Activated CD8-positive, alpha-beta memory T cell treated with anti-CD3 and anti-CD28 coated beads, Interleukin-2, amount 10 ng/mL, durations not matched to agents 7 days and 5 days (primary cell): Measurements from ENCODE around the gene TMIE. TPM values are rescaled to one million over a fixed set of nuclear protein-coding genes. Genes with fewer than 3 reads are reported as not detected.

ENCODE experiments used
- ATAC-seq: fragments of 150-1000 bp; cut with Tn5 transposase; one replicate; pipeline ENCODE4 v1.10.0; 2021; ENCODE audit warnings: moderate library complexity
- CTCF ChIA-PET: fragments of 350-600 bp; sonication (Branson Sonifier 250); formaldehyde crosslinking; loops from one replicate; lab custom pipeline; 2021; ENCODE audit warnings: antibody characterized with exemption; lab: Charles Lee
- DNase-seq: peaks from one replicate; pipeline ENCODE4 v3.0.0-alpha.2; 2020
- H3K27ac Mint-ChIP-seq: one replicate; pipeline ENCODE4 v1.8.0; 2021; ENCODE audit warnings: mild to moderate bottlenecking, mixed read lengths
- H3K27me3 Mint-ChIP-seq: one replicate; pipeline ENCODE4 v1.8.0; 2021; ENCODE audit warnings: mixed read lengths
- H3K36me3 Mint-ChIP-seq: one replicate; pipeline ENCODE4 v1.8.0; 2021; ENCODE audit warnings: mild to moderate bottlenecking, mixed read lengths
- H3K4me1 Mint-ChIP-seq: one replicate; pipeline ENCODE4 v1.8.0; 2021; ENCODE audit warnings: mixed read lengths
- H3K4me3 Mint-ChIP-seq: one replicate; pipeline ENCODE4 v1.8.0; 2021; ENCODE audit warnings: mild to moderate bottlenecking, moderate library complexity, mixed read lengths
- H3K9me3 Mint-ChIP-seq: one replicate; pipeline ENCODE4 v1.8.0; 2022; ENCODE audit warnings: low read depth, mixed read lengths
- total RNA-seq, 2 experiments: library from RNA; stranded (reverse); gene quantifications; one replicate each; pipeline ENCODE4 v1.2.3, GENCODE V29; 2021

The TMIE gene
- total RNA-seq, 2 experiments from 2014 or later: not detected

DNA sequence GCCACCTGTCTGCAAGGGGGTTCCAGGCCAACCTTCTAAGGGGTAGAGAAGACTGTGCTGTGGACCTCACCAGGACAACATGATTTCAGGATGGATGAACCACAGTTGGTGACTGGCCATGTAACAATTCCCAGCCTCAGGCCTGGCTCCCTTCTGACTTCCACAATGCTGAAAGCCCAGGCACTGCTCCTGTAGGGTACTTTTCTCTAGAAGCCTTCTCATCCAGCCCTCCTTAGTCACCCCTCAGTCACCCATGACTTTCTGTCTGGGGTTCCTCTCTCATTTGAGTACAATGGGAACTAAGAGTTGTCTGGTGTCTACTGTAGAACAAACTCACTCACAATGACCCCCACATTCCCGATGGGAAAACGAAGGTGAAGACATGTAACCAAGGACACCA lies 16.3 kb upstream of the TMIE start:
- DNase-seq: no peak
- H3K27ac Mint-ChIP-seq: no peak overlapping the region
- ATAC-seq: no peak
- peaks cover 2% of the 10 kb centered on the region for H3K27me3 Mint-ChIP-seq
- H3K36me3 Mint-ChIP-seq: no peaks in the 10 kb centered on the region
- H3K4me1 Mint-ChIP-seq: no peaks in the 10 kb centered on the region
- no peaks in the 10 kb centered on the region for H3K9me3 Mint-ChIP-seq
- CTCF ChIA-PET: interaction anchor here (1.2 kb wide), 1 partner anchor 13 kb away, joined by 3 read pairs; no protein-coding TSS in a partner anchor
- H3K4me3 Mint-ChIP-seq: no peak overlapping the region

DNA sequence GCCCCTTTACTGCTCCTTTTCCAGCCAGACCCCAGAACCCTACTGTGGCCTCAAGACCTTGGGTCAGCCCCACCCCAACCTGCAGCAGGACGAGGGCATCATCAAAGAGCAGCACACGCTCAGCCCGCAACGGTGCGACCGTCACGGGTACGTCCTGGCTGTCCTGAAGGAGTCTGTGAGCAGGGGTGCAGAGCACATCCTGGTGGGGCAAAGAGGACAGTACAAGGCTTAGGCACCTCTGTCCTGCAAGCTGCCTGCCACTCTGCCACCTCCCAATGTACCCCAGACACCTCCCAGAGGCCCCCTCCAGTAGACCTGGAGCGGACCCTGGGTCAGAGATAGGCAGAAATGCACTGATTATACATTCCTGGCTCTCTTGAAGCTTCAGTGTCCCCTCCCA lies 15.7 kb upstream of the TMIE start:
- Mint-ChIP-seq H3K36me3 (no peaks in the 10 kb centered on the region), H3K9me3 (no peaks in the 10 kb centered on the region), H3K27me3 (peaks cover 4% of the 10 kb centered on the region), H3K27ac (no peak overlapping the region), H3K4me1 (no peaks in the 10 kb centered on the region), H3K4me3 (no peak overlapping the region)
- ATAC-seq: no peak
- DNase-seq: no peak
- CTCF ChIA-PET: no interaction called here

DNA sequence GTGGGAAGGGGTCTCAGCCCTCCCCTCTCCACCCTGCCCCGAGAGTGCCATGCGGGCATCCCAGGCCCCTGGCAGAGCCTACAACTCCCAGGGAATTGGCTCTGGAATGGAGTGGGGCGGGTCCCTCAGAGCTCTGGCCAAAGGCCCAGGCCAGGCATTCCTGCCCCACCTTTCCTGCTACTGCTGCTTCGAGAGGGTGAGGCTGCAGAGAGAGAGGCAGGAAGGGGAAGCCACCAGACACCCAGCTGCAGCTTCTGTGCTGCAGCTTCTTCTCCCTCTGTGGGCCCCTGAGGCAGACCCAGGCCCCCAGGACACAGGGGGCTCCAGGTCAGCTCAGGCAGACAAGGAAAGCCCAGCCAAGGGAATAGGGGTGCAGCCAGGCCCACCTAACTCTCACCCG lies 10.4 kb upstream of the TMIE start:
- H3K4me3 Mint-ChIP-seq: no peak overlapping the region
- H3K36me3 Mint-ChIP-seq: no peaks in the 10 kb centered on the region
- no peaks in the 10 kb centered on the region for H3K9me3 Mint-ChIP-seq
- H3K27me3 Mint-ChIP-seq: peaks cover 18% of the 10 kb centered on the region
- no peak overlapping the region for H3K27ac Mint-ChIP-seq
- CTCF ChIA-PET: interaction anchor here (0.6 to 0.8 kb wide), 2 partner anchors 202 to 649 kb away, joined by 3 read pairs; no protein-coding TSS in a partner anchor
- DNase-seq (no peak), ATAC-seq (no peak)
- peaks cover 16% of the 10 kb centered on the region for H3K4me1 Mint-ChIP-seq

DNA sequence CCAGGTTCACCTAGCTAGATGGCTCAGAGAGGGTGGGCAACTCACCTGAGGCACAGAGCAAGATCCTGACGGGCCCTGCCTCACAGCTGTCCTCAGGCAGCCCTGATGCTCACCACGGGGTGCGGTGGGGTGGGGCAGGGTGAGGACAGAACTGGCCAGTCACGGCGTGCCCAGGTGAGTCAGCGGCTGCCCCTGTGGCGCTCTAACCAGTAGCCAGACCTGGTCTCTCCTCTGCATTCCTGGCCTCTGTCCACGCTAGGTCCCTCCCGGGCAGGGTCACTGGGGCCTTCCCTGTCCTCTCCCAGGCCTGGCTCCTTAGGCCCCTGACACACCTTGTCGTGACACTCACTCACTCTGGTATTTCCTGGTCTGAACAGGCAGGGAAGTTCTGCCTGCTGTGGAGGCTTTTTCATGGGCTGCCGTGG lies 8.6 kb upstream of the TMIE start:
- DNase-seq (no peak), ATAC-seq (no peak)
- H3K4me3 Mint-ChIP-seq: peak overlapping the region; percentile 65
- no peak overlapping the region for H3K27ac Mint-ChIP-seq
- no peaks in the 10 kb centered on the region for H3K36me3 Mint-ChIP-seq
- H3K27me3 Mint-ChIP-seq: peaks cover 18% of the 10 kb centered on the region
- H3K4me1 Mint-ChIP-seq: peaks cover 19% of the 10 kb centered on the region
- CTCF ChIA-PET: interaction anchor here (0.9 to 1.5 kb wide), 3 partner anchors 154 to 222 kb away, joined by 3 to 7 read pairs (median 3); no protein-coding TSS in a partner anchor
- no peaks in the 10 kb centered on the region for H3K9me3 Mint-ChIP-seq

DNA sequence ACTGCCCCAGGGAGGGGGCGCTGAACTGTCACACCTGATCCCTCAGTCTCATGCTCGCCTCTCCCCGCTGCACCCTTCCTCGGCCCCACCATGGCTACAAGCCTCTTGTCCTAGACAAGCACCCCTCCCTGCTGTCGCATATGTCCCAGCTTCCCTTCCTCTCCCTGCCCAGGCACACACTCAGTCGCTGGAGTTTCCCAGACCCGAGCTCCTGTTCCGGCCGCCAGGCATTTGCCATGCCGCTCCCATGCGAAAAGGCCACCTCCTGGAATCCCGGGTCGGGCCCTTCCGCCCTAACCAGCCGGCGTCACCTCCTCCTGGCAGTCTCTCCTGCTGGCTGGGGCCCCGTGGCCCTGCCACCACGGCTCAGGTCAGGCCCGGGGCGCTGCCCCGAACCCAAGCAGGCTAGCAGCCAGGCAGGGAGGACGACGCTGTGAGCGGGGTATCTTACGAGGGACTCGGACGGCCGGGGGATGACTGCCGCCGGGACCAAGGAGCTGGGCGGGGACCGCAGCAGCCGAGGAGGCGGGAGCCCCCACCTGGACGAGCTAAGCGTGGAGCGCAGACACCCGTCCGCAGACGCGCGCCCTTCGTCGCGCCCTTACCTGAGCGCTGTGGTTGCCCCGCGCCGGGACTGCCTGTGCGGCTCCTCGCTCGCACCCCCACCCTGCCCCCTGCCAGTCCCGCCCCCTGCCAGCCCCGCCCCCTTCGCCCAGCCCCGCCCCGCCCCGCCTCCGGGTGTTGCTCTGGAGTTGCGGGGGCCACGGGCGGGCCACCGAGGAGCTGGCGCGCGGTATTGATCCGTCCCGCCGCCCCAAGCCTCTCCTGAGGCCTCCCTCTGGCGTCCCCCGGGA lies 7.9 kb upstream of the TMIE start, which contains the start of gene ALS2CL:
Gene ALS2CL, minus strand, starts transcription at position 642 of the 854 bp plus-strand sequence. CDS start 4,239 bp downstream, outside the sequence.
- no peaks in the 10 kb centered on the region for H3K9me3 Mint-ChIP-seq
- no peak within 1 kb of the TSS for H3K27ac Mint-ChIP-seq

DNA sequence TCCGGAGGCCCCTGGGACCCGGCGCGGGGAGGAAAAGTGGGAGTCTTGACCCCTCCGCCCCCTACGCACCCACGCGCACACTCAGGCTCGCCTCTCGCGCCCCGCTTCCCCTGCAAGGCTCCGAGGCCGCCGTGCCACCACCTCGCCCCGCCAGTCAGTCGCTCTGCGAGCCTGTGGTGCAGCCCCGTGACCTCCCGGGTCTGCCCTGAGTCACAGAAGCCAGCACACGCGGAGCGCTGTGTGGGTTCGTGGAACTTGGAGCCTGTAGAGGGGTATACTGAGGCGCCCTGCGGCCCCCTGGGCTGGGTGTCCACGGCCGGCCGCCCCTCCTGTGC lies 7.3 kb upstream of the TMIE start:
- Mint-ChIP-seq H3K27me3 (peaks cover 18% of the 10 kb centered on the region), H3K36me3 (no peaks in the 10 kb centered on the region), H3K4me3 (no peak overlapping the region), H3K9me3 (no peaks in the 10 kb centered on the region), H3K4me1 (peaks cover 19% of the 10 kb centered on the region), H3K27ac (no peak overlapping the region)
- CTCF ChIA-PET: interaction anchor here (1.0 to 1.5 kb wide), 2 partner anchors 205 to 215 kb away, joined by 5 to 7 read pairs; no protein-coding TSS in a partner anchor
- ATAC-seq (no peak), DNase-seq (no peak)

More for the DNA sequence above, 7.9 kb upstream of the TMIE start, which contains the start of gene ALS2CL:
- H3K36me3 Mint-ChIP-seq: no peaks in the 10 kb centered on the region
- H3K4me3 Mint-ChIP-seq: peak within 1 kb of the TSS; percentile 65
- CTCF ChIA-PET: interaction anchor here (0.9 to 1.5 kb wide), 4 partner anchors 154 to 222 kb away, joined by 3 to 7 read pairs (median 4); no protein-coding TSS in a partner anchor
- peaks cover 18% of the 10 kb centered on the region for H3K27me3 Mint-ChIP-seq
- peaks cover 19% of the 10 kb centered on the region for H3K4me1 Mint-ChIP-seq
- DNase-seq: peak; percentile 61
- ATAC-seq: peak; percentile 78

DNA sequence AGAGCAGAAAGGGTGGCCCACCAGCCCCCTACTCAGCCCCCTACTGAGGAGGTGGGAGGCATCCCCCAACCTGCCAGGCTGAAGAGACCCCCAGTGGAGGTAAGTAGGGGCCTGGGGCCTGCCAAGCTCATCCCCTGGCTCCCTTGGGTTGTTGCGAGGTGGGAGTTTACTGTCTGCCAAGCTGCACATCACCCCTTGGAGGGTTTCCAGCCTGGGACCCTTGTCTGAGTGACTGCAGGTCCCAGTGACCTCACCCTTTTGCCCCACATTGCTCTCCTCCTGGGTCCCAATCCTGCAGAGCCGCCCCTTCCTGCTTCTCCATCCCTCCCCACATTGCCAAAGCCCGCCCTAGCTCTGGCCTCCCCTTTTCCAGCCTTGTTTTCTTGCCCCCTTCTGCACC lies 6.7 kb upstream of the TMIE start:
- Mint-ChIP-seq H3K9me3 (no peaks in the 10 kb centered on the region), H3K4me3 (no peak overlapping the region), H3K27ac (no peak overlapping the region), H3K36me3 (no peaks in the 10 kb centered on the region), H3K4me1 (peaks cover 19% of the 10 kb centered on the region), H3K27me3 (peaks cover 21% of the 10 kb centered on the region)
- ATAC-seq (no peak), DNase-seq (no peak)
- CTCF ChIA-PET: interaction anchor here (2.4 kb wide), 1 partner anchor 206 kb away, joined by 11 read pairs; no protein-coding TSS in a partner anchor

DNA sequence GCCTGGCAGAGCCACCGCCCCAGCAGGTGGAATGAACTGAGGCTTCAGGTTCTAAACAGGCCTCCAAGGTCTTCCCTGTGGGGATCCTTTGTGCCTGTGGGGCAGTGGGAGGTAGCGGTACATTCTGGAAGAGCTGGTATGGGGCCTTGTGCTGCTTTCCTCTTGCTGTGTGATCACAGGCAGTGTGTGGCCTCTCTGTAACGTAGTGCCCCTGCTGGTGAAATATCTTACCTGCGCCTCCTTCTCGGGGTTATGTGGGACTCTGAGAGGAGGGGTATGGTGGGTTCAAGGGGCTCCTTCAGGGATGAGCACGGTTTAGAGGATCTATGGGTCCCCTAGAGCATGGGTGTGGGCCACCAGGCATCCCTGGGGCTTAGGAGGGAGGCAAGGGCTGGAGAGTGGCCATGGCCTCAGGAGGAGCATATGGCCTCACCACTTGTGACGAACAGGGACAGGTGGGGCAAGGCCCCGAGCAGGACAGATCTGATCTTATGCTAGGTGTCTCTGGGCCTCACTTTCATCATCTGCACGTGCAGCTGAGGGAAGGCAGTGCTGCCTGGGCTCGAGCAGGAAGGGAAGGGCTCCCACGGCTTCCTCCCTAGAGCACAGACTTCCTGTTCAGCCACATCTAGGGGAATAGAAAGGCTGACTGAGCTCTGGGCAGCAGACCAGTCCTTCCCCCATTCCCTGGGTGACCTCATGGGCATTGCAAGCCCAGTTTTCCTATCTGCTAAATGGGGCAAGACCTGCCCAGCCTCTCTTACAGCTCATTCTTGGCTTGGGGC lies 5.8 kb upstream of the TMIE start:
- peak overlapping the region; percentile 14 for H3K27ac Mint-ChIP-seq
- H3K36me3 Mint-ChIP-seq: no peaks in the 10 kb centered on the region
- no peaks in the 10 kb centered on the region for H3K9me3 Mint-ChIP-seq
- peaks cover 19% of the 10 kb centered on the region for H3K4me1 Mint-ChIP-seq
- peaks cover 24% of the 10 kb centered on the region for H3K27me3 Mint-ChIP-seq
- CTCF ChIA-PET: interaction anchor here (0.9 to 2.4 kb wide), 6 partner anchors 10 to 214 kb away, joined by 3 to 11 read pairs (median 4); no protein-coding TSS in a partner anchor
- DNase-seq (peak; percentile 54), ATAC-seq (no peak)
- no peak overlapping the region for H3K4me3 Mint-ChIP-seq

DNA sequence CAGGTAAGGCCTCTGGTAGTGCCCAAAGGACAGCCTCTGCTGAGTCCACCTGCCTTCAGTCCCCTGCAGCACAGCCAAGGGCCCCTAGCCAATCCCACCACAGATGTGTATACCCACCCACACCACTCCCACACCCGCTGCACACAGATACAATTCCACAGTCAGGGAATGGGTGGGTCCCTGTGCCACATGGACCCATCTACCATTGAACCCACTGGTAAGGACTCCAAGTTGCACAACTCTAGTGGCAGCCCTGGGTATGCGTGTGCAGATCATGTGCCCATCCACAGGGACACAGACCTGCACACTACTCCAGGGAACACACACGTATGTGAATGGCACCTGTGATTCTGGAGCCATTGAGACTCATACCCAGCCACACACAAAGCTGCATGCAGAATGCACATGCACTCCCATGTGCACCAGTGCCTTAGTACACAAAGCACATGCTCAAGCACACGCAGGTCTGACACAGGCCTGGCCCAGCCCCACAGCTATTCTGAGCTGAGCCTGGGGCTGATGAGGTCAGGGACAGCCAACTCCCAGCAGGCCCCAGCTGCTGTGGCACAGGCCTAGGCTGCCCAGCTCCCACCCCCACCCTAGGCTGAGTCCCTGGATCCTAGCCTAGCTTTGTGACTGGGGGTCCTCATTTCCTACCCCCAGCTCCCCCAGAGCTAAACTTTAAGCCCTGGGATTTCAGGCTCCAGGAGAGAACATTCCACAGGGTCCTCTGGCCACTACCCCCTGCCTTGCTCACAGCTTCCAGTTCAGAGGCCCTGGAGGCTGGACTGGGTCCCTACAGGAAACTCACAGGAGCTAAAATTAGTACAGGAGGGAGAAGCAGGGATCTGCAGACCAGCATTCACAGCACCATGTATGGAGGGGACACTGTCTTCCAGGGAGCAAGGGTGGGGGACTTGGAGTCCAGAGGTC lies 5.0 kb upstream of the TMIE start:
- Mint-ChIP-seq H3K27ac (no peak overlapping the region), H3K4me3 (no peak overlapping the region), H3K9me3 (no peaks in the 10 kb centered on the region), H3K27me3 (peaks cover 30% of the 10 kb centered on the region), H3K36me3 (no peaks in the 10 kb centered on the region), H3K4me1 (peaks cover 19% of the 10 kb centered on the region)
- CTCF ChIA-PET: interaction anchor here (0.7 to 2.4 kb wide), 7 partner anchors 9 to 213 kb away, joined by 3 to 11 read pairs (median 3); no protein-coding TSS in a partner anchor
- ATAC-seq: no peak
- DNase-seq: no peak

DNA sequence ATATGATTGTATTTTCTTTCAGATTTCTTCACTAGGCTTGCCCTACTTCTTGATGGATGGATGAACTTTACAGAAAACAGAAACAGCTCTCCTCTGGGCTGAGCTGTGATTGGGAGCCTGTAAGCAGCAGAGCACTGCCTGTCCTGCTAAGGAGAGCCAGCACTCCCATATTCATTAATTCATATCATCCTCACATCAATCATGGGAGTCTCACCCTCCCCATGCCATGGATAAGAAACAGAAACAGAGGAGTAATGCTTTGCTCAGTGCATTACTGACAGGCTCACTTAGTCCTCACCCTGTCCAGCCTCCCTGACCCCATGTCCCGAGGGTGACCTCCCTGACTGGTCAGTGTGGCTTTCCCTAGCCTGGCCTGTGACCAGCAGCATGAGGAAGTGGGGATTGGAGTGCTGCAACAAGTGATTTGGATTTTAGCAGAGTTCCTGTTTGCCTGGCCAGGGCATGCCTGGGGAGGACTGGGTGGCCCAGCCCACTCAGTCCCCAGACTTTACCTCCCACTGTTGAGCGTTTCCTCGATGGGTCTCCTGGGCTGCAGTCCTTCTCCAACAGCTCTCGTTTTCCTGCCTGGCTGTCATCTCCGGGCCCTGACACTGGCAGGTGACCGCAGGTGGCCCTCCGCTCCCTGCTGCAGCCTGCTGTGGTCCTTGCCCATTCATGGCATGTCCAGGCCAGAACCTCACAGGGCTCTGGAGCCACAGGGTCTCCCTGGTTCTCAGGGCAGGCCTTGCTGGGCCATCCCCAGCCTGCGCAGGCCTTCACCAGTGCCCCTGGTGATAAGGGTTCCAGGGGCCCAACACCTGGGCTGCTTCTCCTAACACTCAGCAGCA lies 1.3 kb upstream of the TMIE start:
- DNase-seq (no peak), ATAC-seq (no peak)
- CTCF ChIA-PET: interaction anchor here (2.0 kb wide), 1 partner anchor 211 kb away, joined by 6 read pairs; no protein-coding TSS in a partner anchor
- H3K27me3 Mint-ChIP-seq: peaks cover 29% of the 10 kb centered on the region
- no peaks in the 10 kb centered on the region for H3K36me3 Mint-ChIP-seq
- H3K4me1 Mint-ChIP-seq: peaks cover 12% of the 10 kb centered on the region
- H3K4me3 Mint-ChIP-seq: no peak overlapping the region
- H3K9me3 Mint-ChIP-seq: no peaks in the 10 kb centered on the region
- no peak overlapping the region for H3K27ac Mint-ChIP-seq

DNA sequence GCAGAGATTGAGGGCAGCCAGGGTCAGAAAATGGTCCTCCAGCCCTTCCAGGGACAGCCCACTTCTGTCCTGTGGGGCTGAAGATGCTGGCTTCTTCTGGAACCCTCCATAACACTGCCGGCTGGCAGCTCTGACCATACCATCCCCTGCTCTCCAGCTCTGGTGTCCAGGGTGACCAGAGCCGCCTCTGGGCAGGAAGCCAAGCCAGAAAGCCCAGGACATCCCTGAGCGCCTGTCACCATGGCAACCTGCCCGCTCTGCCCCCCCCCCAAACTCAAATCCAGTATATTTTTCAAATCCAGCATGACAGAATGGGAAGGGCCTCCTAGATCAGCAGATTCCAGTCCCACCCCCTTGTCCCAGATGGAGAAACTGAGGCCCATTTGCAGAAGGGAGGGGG lies 420 bp upstream of the TMIE start:
- DNase-seq: no peak
- H3K27me3 Mint-ChIP-seq: peaks cover 29% of the 10 kb centered on the region
- no peaks in the 10 kb centered on the region for H3K9me3 Mint-ChIP-seq
- no peak overlapping the region for H3K27ac Mint-ChIP-seq
- H3K36me3 Mint-ChIP-seq: no peaks in the 10 kb centered on the region
- CTCF ChIA-PET: no interaction called here
- no peak for ATAC-seq
- H3K4me1 Mint-ChIP-seq: peaks cover 3% of the 10 kb centered on the region
- H3K4me3 Mint-ChIP-seq: no peak overlapping the region
